Testis (tissue), 2 donors: Measurements from ENCODE around the gene SPON1.

Experiments
- CTCF ChIP-seq, 3 experiments: fragments of 450-650 bp in 2 of 3; fragments of 200-600 bp in 1 of 3; sonication (generic) in 1 of 3; IDR thresholded peaks; one replicate each; pipeline ENCODE4 v1.5.1; 2016 to 2019; ENCODE audit warnings: antibody characterized with exemption in 3 of 3, mild to moderate bottlenecking in 2 of 3, moderate library complexity in 1 of 3
- POLR2A ChIP-seq: fragments of 450-650 bp; IDR thresholded peaks from one replicate; pipeline ENCODE4 v1.6.1; 2017; ENCODE audit warnings: antibody characterized with exemption, mild to moderate bottlenecking, moderate library complexity

- TF ChIP-seq CTCF (IDR thresholded peaks at IDR 0.05) (no peak), POLR2A (no peak)
Measured at GRCh38 chr11:14079011-14079410, 116.5 kb downstream of the SPON1 start.
